ENCODE data around the gene BCL11B. TPM values are rescaled to one million over a fixed set of nuclear protein-coding genes. Genes with fewer than 3 reads are reported as not detected.

Gene BCL11B
- total RNA-seq, 1 experiment from 2014 or later, result 0.05 TPM

DNA sequence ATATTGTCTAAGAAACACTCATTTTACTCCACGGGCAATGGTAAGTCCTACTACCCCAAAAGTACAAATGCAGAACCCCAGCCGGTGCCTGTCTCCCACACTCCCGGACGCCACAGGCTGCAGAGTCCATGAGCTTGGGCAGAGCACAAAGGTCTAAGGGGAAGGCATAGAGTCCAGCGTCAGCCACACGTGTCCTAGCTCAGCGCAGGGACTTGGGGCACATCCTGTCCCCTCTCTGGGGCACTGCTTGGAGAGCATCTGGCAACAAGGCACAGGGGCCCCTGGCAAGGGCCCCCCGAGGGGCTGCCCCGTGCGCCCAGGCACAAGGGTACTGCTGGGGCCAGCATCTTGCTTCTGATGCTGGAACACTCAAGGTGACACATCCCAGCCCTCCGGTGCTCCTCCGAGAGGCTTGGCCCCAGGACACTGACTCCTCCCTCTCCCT, 58.4 kb downstream of the BCL11B start:
- TF ChIP-seq, protein P1, sequence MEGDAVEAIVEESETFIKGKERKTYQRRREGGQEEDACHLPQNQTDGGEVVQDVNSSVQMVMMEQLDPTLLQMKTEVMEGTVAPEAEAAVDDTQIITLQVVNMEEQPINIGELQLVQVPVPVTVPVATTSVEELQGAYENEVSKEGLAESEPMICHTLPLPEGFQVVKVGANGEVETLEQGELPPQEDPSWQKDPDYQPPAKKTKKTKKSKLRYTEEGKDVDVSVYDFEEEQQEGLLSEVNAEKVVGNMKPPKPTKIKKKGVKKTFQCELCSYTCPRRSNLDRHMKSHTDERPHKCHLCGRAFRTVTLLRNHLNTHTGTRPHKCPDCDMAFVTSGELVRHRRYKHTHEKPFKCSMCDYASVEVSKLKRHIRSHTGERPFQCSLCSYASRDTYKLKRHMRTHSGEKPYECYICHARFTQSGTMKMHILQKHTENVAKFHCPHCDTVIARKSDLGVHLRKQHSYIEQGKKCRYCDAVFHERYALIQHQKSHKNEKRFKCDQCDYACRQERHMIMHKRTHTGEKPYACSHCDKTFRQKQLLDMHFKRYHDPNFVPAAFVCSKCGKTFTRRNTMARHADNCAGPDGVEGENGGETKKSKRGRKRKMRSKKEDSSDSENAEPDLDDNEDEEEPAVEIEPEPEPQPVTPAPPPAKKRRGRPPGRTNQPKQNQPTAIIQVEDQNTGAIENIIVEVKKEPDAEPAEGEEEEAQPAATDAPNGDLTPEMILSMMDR (IDR thresholded peaks at IDR 0.05; ENCODE audit: insufficient read depth in 1 of 2, low read depth in 1 of 2, low read length in 1 of 2, severe bottlenecking in 1 of 2, unreplicated experiment in 1 of 2), result no peak
- Histone ChIP-seq H3K27me3 (replicated peaks; ENCODE audit: control insufficient read depth, insufficient read depth, low read length) (no peaks in the 10 kb centered on the region), H3K9me3 (no peaks in the 10 kb centered on the region), H3K36me3 (ENCODE audit: control insufficient read depth, insufficient read depth, low read length) (no peaks in the 10 kb centered on the region), H3K4me3 (ENCODE audit: low read depth, low read length) (no peak overlapping the region), H3K4me1 (no peaks in the 10 kb centered on the region)
- no peaks in the 10 kb centered on the region for H3K9me3 Mint-ChIP-seq (ENCODE audit: unreplicated experiment)
- no peaks in the 10 kb centered on the region for H3K4me1 Mint-ChIP-seq (ENCODE audit: low read depth, unreplicated experiment)
- no peak overlapping the region for H3K4me3 Mint-ChIP-seq (ENCODE audit: unreplicated experiment)
- DNase-seq, result no peak
- ChIA-PET CTCF (no interaction called here), POLR2A (no interaction called here)
- H3K36me3 Mint-ChIP-seq (ENCODE audit: insufficient read depth, unreplicated experiment), result no peaks in the 10 kb centered on the region
- intact Hi-C loops (cut with micrococcal nuclease; ENCODE audit: unreplicated experiment), result no loop called here
- no TSS peak for BruUV-seq (replicated peaks)
- no peak overlapping the region for H3K27ac Mint-ChIP-seq (ENCODE audit: unreplicated experiment)
- peaks cover 3% of the 10 kb centered on the region for H3K27me3 Mint-ChIP-seq (ENCODE audit: insufficient read depth, unreplicated experiment)

DNA sequence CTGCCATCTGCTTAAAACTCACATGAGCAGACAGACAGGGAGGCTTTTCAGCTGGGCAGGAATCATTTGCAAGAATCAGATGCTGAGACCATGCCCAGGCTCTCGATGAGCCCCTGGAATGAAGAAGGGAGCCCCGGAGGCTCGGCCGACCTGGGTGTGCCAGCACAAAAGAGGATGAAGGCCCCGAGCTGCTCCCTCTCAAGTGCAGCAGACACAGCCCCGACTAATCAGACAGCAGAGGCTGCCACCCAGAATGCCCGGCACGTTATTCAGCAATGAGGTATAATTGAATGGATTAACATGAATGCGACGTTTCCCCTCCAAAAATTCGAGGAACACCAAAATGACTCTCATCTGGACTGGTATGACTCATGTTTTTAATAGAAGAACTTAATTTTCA, 58.9 kb downstream of the BCL11B start:
- no TSS peak for BruUV-seq (replicated peaks)

GRCh38 chr14:99212646-99213045, 59.4 kb downstream of the BCL11B start:
- Histone ChIP-seq H3K27me3 (replicated peaks; ENCODE audit: control insufficient read depth, insufficient read depth, low read length) (no peaks in the 10 kb centered on the region), H3K4me3 (ENCODE audit: low read depth, low read length) (no peak overlapping the region), H3K36me3 (ENCODE audit: control insufficient read depth, insufficient read depth, low read length) (no peaks in the 10 kb centered on the region), H3K9me3 (no peaks in the 10 kb centered on the region), H3K4me1 (no peaks in the 10 kb centered on the region)
- TF ChIP-seq, protein P1 (IDR thresholded peaks at IDR 0.05; ENCODE audit: insufficient read depth in 1 of 2, low read depth in 1 of 2, low read length in 1 of 2, severe bottlenecking in 1 of 2, unreplicated experiment in 1 of 2), result no peak
- no TSS peak for BruUV-seq (replicated peaks)
- Mint-ChIP-seq H3K27me3 (ENCODE audit: insufficient read depth, unreplicated experiment) (peaks cover 3% of the 10 kb centered on the region), H3K4me3 (ENCODE audit: unreplicated experiment) (no peak overlapping the region), H3K36me3 (ENCODE audit: insufficient read depth, unreplicated experiment) (no peaks in the 10 kb centered on the region), H3K9me3 (ENCODE audit: unreplicated experiment) (no peaks in the 10 kb centered on the region), H3K27ac (ENCODE audit: unreplicated experiment) (no peak overlapping the region), H3K4me1 (ENCODE audit: low read depth, unreplicated experiment) (no peaks in the 10 kb centered on the region)
- ChIA-PET POLR2A (no interaction called here), CTCF (no interaction called here)
- intact Hi-C loops (cut with micrococcal nuclease; ENCODE audit: unreplicated experiment), result no loop called here
- no peak for DNase-seq

More for the DNA sequence above, 58.9 kb downstream of the BCL11B start:
- Histone ChIP-seq H3K36me3 (ENCODE audit: control insufficient read depth, insufficient read depth, low read length) (no peaks in the 10 kb centered on the region), H3K4me3 (ENCODE audit: low read depth, low read length) (no peak overlapping the region), H3K4me1 (no peaks in the 10 kb centered on the region), H3K9me3 (no peaks in the 10 kb centered on the region), H3K27me3 (replicated peaks; ENCODE audit: control insufficient read depth, insufficient read depth, low read length) (no peaks in the 10 kb centered on the region)
- Mint-ChIP-seq H3K9me3 (ENCODE audit: unreplicated experiment) (no peaks in the 10 kb centered on the region), H3K4me1 (ENCODE audit: low read depth, unreplicated experiment) (no peaks in the 10 kb centered on the region), H3K36me3 (ENCODE audit: insufficient read depth, unreplicated experiment) (no peaks in the 10 kb centered on the region), H3K27ac (ENCODE audit: unreplicated experiment) (no peak overlapping the region), H3K4me3 (ENCODE audit: unreplicated experiment) (no peak overlapping the region), H3K27me3 (ENCODE audit: insufficient read depth, unreplicated experiment) (peaks cover 3% of the 10 kb centered on the region)
- ChIA-PET CTCF (no interaction called here), POLR2A (no interaction called here)
- intact Hi-C loops (cut with micrococcal nuclease; ENCODE audit: unreplicated experiment), result no loop called here
- TF ChIP-seq, protein P1 (IDR thresholded peaks at IDR 0.05; ENCODE audit: insufficient read depth in 1 of 2, low read depth in 1 of 2, low read length in 1 of 2, severe bottlenecking in 1 of 2, unreplicated experiment in 1 of 2), result no peak
- DNase-seq, result no peak
